Endothelial cell of hepatic sinusoid (primary cell): ENCODE data around the gene SORD.

Experiments
- in situ Hi-C: cut with HindIII; loops from 2 replicates; pipeline ENCODE4 v1.10.0; 2017; ENCODE audit warnings: low sequenced_read_pairs

Gene SORD

GRCh38 chr15:45114751-45115085 lies 91.7 kb downstream of the SORD start:
- in situ Hi-C loops: no loop called here

DNA sequence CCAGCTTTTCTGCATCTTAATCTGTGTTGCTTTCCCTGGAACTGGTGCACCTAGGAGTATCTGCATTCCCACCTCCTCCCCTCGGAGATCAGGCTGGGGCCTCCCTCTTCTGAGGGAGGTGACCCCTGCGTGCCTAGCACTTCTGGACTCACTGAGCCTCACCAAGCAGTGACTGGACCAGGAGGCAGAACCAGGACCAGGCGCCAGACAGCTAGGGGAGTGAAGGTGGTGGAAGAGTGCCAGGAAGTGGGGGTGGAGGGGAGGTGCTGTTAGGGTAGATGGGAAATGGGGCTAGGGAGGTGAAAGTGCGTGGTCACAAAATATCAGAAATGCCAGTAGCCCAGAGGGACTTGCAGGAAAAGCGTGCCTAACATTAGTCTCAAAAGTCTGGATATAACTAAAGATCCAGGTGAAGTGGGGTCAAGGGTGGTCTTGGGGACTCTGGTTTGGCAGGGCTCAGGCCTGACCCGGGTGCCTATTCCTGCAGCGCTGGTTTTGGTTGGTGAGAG lies 92.4 kb downstream of the SORD start:
- in situ Hi-C loops: no loop called here

DNA sequence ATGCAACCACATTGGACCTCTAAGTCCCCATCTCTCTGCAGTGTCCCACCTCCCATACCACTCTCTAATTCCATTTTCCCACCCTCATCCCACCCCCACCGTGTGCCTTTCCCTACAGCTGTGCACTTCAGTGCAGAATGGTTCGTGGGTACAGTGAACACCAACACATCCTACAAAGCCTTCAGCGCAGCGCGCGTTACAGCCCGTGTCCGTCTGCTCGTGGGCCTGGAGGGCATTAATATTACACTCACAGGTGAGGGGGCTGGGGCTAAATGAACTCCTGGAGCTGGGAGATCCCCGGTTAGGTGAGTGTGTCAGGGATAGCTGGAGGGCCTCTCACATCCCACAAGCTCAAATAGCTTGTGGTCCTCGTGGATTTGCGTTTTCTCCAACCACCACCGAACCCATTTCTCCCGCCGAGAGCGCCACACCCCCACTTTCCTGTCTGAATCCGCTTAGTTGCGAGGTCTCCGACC lies 93.0 kb downstream of the SORD start:
- in situ Hi-C loops: no loop called here

- in situ Hi-C loops: no loop called here
Observed at GRCh38 chr15:45116482-45117307, 93.7 kb downstream of the SORD start.

DNA sequence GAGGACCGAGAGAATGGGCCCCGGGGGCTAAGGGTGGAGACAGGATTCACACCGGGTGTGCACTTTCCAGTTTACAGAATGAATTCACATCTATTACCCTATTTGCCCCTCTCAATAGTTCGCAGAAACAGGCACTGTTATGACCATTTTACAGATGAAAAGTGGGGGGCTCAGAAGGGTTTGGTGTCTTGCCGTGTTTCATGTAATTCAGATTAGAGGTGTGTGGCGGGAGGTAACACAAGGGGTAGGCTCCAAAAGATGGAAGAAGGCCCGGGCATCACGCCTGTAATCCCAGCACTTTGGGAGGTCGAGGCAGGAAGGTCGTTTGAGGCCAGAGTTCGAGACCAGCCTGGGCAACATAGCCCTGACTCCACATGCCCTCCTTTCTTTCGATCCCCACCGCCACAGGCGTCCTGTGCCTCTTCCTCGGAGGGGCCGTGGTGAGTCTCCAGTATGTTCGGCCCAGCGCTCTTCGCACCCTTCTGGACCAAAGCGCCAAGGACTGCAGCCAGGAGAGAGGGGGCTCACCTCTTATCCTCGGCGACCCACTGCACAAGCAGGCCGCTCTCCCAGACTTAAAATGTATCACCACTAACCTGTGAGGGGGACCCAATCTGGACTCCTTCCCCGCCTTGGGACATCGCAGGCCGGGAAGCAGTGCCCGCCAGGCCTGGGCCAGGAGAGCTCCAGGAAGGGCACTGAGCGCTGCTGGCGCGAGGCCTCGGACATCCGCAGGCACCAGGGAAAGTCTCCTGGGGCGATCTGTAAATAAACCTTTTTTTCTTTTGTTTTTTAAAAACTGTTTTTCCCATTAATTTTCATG lies 94.5 kb downstream of the SORD start:
- in situ Hi-C loops: no loop called here

DNA sequence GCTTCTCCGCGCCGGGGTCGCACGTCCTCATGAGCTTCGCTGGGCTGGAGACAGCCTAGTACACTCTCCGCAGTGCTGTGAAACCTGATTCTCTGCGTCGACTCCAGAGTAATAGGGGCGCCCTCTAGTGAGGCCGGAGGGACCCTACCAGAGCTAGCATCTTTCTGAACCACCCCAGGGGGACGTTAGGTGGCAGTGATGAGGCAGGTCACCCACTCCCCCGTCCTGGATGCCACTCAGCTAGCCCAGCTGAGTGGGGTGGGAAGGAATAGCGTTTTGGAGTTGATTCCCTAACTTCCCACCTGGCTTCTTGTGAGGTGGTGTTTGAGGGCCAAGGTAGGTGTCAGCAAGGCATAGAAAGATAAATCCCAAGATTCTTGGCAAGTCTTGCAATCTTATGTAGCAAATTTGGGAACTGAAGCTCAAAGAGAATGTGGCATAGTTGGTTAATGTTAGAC lies 95.2 kb downstream of the SORD start:
- in situ Hi-C loops: no loop called here

- in situ Hi-C loops: no loop called here
Observed at GRCh38 chr15:45118996-45119395, 96.0 kb downstream of the SORD start.

DNA sequence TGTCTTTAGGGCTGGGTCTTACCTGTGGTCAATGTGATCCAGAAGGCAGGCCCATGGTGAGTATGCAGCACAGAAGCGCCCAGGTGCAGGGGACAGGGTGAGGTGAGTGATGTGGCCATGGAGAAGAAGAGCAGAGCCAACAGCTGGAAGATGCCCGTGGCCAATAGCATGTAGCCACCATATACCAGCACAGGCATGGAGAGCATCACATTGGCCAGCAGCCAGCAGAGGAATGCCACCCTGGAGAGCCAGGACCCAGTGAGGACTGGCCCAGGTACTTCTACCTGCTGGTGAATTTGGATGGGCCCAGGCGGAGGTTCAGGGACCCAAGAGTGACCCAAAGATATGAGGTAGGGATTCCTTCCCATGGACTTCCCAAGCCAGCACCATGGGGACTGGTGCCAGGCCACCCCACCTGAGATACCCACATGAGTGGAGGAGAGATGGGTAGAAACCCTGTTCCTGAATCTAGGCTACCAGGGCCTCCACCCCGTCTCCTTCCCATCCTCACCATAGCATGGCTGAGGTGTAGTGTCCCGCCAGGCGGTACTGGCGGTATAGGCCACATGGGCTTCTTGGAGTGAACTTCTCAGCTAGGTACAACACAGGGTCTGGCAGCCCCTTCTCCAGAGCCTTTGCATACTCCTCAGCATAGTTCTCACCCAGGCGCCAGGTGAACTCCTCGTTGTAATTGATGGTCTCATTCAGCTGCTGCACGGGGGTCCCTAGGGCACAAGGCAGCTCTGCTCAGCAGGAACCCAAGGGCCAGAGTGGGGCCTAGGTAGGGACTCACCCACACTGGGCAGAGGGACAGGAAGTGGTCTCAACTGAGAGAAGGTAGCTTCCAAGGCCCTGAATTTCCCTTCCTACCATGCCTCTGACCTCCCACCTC lies 97.3 kb downstream of the SORD start:
- in situ Hi-C loops: no loop called here

- in situ Hi-C loops: no loop called here
Observed at GRCh38 chr15:45121020-45121419, 98.0 kb downstream of the SORD start.

DNA sequence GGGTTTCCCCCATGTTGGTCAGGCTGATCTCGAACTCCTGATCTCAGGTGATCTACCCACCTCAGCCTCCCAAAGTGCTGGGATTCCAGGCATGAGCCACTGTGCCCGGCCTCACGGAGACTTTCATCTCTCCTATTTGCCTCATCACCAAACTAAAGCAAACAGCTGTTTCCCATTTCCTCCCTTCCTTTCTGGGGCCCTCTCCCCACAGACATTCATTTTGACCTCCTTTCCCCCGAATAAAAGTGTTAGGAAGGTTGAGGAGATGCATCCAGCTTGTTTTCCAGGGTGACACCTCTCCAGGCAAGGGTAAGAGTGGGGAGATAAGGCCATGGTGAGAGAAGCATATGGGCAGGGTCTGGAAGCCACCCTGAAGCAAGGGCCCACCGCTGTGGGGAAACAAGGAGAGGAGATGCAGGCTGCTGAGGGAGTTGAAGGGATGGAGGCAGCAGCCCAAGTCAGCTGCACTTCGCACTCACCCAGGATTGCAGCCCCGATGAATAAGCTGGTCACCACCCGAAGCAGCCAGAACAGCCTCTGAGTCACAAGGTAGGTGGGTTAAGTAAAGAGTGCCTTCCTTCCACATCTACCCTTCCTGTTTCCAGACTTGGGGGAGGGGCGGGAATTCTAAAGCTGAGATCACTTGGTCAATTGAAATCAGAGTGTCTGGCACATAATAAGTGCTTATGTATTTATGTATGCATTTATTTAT lies 98.9 kb downstream of the SORD start:
- in situ Hi-C loops: no loop called here

GRCh38 chr15:45122719-45123118 lies 99.7 kb downstream of the SORD start:
- in situ Hi-C loops: no loop called here

DNA sequence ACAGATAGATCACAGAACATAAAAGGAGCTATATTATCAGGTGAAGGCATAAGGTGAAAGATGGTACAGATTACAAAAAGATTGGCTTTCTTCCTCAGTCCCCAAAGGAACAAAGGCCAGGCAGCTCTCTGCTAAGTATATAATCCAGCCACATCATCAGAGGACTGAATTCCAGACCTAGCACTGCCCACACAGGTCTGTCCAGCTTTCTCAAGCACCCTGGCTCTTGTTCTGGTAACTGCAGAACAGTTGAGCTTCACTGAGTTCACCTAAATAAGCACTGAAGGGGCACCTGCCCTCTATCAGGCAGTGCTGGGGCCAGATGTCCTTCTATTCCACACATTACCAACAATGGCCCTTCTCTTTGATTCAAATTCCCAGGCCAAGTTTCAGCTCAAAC lies 100.4 kb downstream of the SORD start:
- in situ Hi-C loops: no loop called here

- in situ Hi-C loops: no loop called here
Observed at GRCh38 chr15:45126535-45127158, 103.7 kb downstream of the SORD start.
